Right lobe of liver (tissue), 6 donors: Measurements from ENCODE around the gene MLEC. TPM values are rescaled to one million over a fixed set of nuclear protein-coding genes. Genes with fewer than 3 reads are reported as not detected.

ENCODE experiments used
- ATAC-seq, 4 donors: fragments of 200-7000 bp; cut with Tn5 transposase; one replicate each; pipeline ENCODE4 v1.9.1; 2020; ENCODE audit warnings: mild to moderate bottlenecking in 4 of 4, moderate library complexity in 4 of 4
- DNase-seq, 3 donors: peaks; one replicate each; pipeline ENCODE4 v3.0.0-alpha.2; 2020
- H3K27ac ChIP-seq, 3 donors: fragments of 200-600 bp; one replicate each; pipeline ENCODE4 v1.8.0; 2022
- H3K27me3 ChIP-seq, 2 donors: fragments of 200-600 bp; one replicate each; pipeline ENCODE4 v1.8.0; 2022
- H3K36me3 ChIP-seq, 4 donors: fragments of 200-600 bp; sonication (generic) in 1 of 4; one replicate each; pipeline versions ENCODE4 v1.5.1 to v1.8.0; 2017 to 2022; ENCODE audit warnings: control low read depth in 1 of 4
- H3K4me1 ChIP-seq, 4 donors: fragments of 200-600 bp; sonication (generic) in 1 of 4; one replicate each; pipeline versions ENCODE4 v1.5.1 to v1.8.0; 2017 to 2022; ENCODE audit warnings: control low read depth in 1 of 4
- H3K4me3 ChIP-seq, 3 donors: fragments of 200-600 bp; one replicate each; pipeline ENCODE4 v1.8.0; 2022
- H3K9me3 ChIP-seq, 4 donors: fragments of 200-600 bp; sonication (generic) in 1 of 4; one replicate each; pipeline versions ENCODE4 v1.5.1 to v1.8.0; 2017 to 2022; ENCODE audit warnings: control low read depth in 1 of 4
- CTCF ChIP-seq, 4 donors: fragments of 200-600 bp in 3 of 4; fragments of 450-650 bp in 1 of 4; IDR thresholded peaks; one replicate each; pipeline versions ENCODE4 v1.5.1 to v1.8.0; 2016 to 2022; ENCODE audit warnings: antibody characterized with exemption in 4 of 4, mild to moderate bottlenecking in 2 of 4
- POLR2A ChIP-seq: fragments of 450-650 bp; IDR thresholded peaks from one replicate; pipeline ENCODE4 v1.6.1; 2017; ENCODE audit warnings: antibody characterized with exemption, mild to moderate bottlenecking
- WGBS: methylation state at CpG from one replicate; pipeline ENCODE4 v1.1.6; 2018; ENCODE audit warnings: low coverage, low lambda C conversion rate; ENCODE audit not compliant: insufficient coverage; ENCODE audit errors: missing lambda C conversion rate; 5-methylcytosine and 5-hydroxymethylcytosine counted together
- intact Hi-C, 2 donors: fragments of 100-400 bp; cut with DNase I; formaldehyde crosslinking; loops; one replicate each; pipeline versions ENCODE4 v1.11.2 to v1.14.1; 2022
- total RNA-seq, 6 experiments: library from RNA; depleted of rRNA in 2 of 6; stranded (reverse); fragments of >200 nt in 2 of 6; fragmentation: NEBNext Ultra II Directional in 3 of 6; extraction: Animal tissue kit (Norgen Biotek cat#: 25700) in 3 of 6; gene quantifications; one replicate each; pipeline versions ENCODE4 v1.1.0 to v1.2.4, GENCODE V29; 2016 to 2023
- donor health status: DM: no; HTN: yes; CAD: no.
- donor health status: DM: no; HTN: no; CAD: no.
- donor health status: DM: no; HTN: no; CAD: no.
- donor health status: DM: no; HTN: yes; CAD: no.
- donor health status: DM: no; HTN: yes; CAD: no.

Gene MLEC
- total RNA-seq, 6 experiments from 2014 or later = 102 to 193 (median 126) TPM

GRCh38 chr12:120647375-120647755, 39.6 kb upstream of the MLEC start:
- intact Hi-C loops = loop anchor here in 1 of 2 donors (5.0 to 10.0 kb wide), 3 partner anchors 65 to 347 kb away; partner anchors contain the start of genes POP5 and UNC119B
- Histone ChIP-seq H3K4me3 (no peak overlapping the region), H3K4me1 (no peaks in the 10 kb centered on the region), H3K27me3 (peaks cover 0 to 15% of the 10 kb centered on the region in 2 donors), H3K9me3 (no peaks in the 10 kb centered on the region), H3K36me3 (no peaks in the 10 kb centered on the region), H3K27ac (no peak overlapping the region)
- 66% methylated on average over 7 of the region's 13 CpGs for WGBS
- ATAC-seq (no peak), DNase-seq (peak in 1 of 3 donors; percentile 10)
- TF ChIP-seq POLR2A (no peak), CTCF (IDR thresholded peaks at IDR 0.05) (no peak)

- H3K36me3 ChIP-seq = no peaks in the 10 kb centered on the region
- ATAC-seq (no peak), DNase-seq (peak in 1 of 3 donors; percentile 19)
- no peak overlapping the region for H3K4me3 ChIP-seq
- H3K27ac ChIP-seq = no peak overlapping the region
- H3K4me1 ChIP-seq = no peaks in the 10 kb centered on the region
- no peaks in the 10 kb centered on the region for H3K27me3 ChIP-seq
- TF ChIP-seq CTCF (IDR thresholded peaks at IDR 0.05) (peak in 1 of 4 donors; percentile 4), POLR2A (no peak)
- 18% methylated on average over 20 of the region's 33 CpGs for WGBS
- no peaks in the 10 kb centered on the region for H3K9me3 ChIP-seq
- intact Hi-C loops = loop anchor here (5.0 to 10.0 kb wide), 5 partner anchors 65 to 345 kb away; partner anchors contain the start of genes POP5 (in 2 of the 2) and UNC119B (in 1 of the 2)
Observed at GRCh38 chr12:120649442-120650232, 37.3 kb upstream of the MLEC start.

GRCh38 chr12:120650233-120650690, 36.7 kb upstream of the MLEC start:
- Histone ChIP-seq H3K27me3 (no peaks in the 10 kb centered on the region), H3K36me3 (no peaks in the 10 kb centered on the region), H3K9me3 (no peaks in the 10 kb centered on the region), H3K4me1 (no peaks in the 10 kb centered on the region), H3K4me3 (no peak overlapping the region), H3K27ac (no peak overlapping the region)
- DNase-seq (peak in 1 of 3 donors; percentile 2), ATAC-seq (no peak)
- intact Hi-C loops = loop anchor here in 1 of 2 donors (5.0 to 10.0 kb wide), 2 partner anchors 65 to 67 kb away; partner anchors contain the start of gene POP5
- TF ChIP-seq POLR2A = no peak
- TF ChIP-seq CTCF (IDR thresholded peaks at IDR 0.05) = no peak
- 72% methylated on average over 7 of the region's 12 CpGs for WGBS

- Histone ChIP-seq H3K4me1 (no peaks in the 10 kb centered on the region), H3K27ac (no peak overlapping the region), H3K36me3 (no peaks in the 10 kb centered on the region), H3K9me3 (no peaks in the 10 kb centered on the region), H3K27me3 (no peaks in the 10 kb centered on the region), H3K4me3 (no peak overlapping the region)
- DNase-seq = no peak
- TF ChIP-seq POLR2A (no peak), CTCF (IDR thresholded peaks at IDR 0.05) (no peak)
- WGBS = 56% methylated on average over 5 of the region's 5 CpGs
- intact Hi-C loops = loop anchor here in 1 of 2 donors (5.0 to 10.0 kb wide), 2 partner anchors 65 to 67 kb away; partner anchors contain the start of gene POP5
- peak in 1 of 4 donors; percentile 7 for ATAC-seq
Observed at GRCh38 chr12:120651821-120652220, 35.1 kb upstream of the MLEC start.
